ENCODE results near the gene AKAP11.

Gene AKAP11

DNA sequence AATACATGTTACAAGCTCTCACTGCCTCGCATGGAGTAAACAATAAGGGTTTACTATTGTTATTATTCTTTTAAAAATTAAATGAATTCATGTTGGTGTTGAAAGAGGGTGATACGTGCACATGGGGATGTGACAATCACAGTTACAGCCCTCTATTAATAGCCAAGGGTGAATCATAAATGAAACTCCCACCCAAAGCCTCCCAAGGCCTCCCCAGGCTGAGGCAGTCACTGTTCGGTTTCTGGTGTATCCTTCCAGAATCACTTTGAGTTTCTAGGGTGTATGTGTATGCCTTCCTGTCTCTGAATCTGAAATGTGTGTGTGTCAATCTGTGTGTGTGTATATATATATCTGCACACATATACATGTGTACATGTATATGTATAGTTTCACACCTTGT is 73.4 kb downstream of the AKAP11 start:
- no peak for DNase-seq

DNA sequence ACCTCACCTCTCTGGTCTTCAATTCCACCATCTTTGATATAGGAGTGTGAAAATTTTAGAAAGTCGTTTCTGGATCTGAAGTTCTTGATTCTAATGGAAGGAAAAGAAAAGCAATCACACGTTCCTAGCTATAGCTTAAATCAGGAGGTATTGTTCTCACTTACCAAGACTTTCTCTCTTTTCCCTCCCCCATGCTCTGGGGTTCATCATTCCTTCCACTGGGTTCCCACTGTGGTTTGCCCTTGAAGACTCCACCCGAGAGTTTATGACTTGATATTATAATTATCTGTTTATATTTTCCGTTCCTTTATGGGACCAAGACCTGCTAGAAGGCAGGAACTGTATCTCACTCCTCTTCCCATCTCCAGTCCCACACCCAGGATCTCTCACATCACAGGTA is 76.6 kb downstream of the AKAP11 start:
- DNase-seq, result no peak

DNA sequence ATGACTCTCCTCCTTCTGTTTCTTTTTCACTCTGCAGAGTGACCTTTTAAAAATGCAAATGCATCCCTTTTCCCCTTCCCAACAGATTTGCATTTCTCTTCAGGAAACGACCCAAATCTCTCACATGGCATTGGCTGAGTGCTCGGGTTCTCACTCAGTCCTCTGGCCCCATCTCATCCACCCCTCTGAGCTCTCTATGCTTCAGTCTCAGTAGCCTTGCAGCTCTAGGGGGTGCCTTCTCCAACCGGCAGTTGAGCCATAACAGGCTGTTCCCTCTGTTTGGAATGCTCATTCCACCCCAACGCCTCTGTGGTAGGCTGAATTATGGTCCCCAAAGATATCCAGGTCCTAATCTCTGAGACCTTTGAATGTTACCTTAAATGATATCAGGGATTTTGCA is 78.2 kb downstream of the AKAP11 start:
- no peak for DNase-seq

DNA sequence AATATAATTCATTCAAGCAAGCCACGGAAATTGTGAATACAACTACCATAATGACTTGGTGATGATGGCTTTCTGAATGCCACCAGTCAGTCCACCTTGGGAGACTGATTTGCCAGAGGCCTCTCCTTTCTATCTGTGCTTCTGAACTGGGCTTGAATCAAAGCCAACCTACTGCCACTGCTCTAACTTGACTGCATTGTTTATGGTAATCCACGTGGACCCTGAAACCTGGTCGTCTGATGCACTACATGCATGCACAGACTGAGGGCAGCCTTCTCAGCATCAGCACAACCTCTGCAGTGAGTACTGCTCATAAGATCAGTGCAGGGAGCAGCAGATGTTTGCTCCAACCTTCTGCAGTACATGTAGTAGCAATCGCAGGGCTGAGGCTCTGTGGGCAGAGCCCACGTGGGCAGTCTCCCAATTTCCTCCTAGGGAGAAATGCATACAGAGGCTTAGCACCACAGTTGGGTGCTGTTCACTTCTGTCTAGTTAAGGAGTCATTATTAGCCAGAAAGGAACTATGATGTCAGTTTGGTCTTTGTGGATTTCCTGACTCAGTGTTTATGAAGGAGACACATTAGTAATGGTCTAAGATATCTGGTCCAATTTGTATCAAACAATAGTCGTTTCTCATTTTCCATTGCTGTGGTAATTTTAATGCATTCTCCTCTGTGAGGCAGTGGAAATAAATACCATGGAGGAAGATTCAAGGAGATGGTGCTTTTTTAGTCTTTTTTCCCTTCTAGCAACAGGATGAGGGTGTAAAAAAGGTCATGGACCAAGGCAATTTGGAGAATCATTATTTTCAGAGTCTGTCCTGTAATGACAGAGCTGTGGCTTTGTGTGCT is 82.5 kb downstream of the AKAP11 start:
- DNase-seq, result peak; percentile 31

- DNase-seq, result peak; percentile 74
Measured at GRCh38 chr13:42355092-42355485, 83.1 kb downstream of the AKAP11 start.

DNA sequence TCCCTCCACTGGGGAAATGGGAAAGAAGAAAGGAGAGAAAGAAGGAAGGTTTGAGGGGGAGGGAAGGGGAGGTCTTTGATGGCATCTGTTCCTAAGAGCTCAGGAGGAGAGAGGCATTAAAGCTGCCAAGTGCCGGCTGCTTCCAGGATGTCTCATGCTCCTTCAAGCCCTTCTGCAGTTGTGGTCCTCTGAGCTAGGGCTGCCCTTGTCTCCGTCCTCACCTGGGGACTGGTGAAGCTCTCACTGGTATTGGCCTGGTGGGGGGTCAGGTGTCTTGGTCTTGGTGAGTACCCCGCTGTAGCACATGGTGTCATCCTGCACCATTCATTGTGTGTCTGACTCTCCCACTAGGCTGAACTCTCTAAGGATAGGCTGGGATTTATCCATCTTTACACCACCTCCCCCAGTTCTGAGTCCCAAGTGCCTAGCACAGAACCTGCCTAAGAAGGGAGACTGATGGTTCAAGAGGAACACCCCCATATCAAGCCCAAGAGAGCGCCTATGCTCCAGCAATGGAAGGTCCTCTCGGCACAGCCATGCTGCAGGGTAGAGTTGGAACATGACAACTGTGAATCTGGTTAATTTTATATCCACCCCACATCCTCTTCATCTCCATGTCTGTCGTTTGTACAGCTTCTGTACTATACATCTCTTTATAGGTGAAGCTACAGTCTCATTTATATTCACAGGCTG is 83.7 kb downstream of the AKAP11 start:
- no peak for DNase-seq

DNA sequence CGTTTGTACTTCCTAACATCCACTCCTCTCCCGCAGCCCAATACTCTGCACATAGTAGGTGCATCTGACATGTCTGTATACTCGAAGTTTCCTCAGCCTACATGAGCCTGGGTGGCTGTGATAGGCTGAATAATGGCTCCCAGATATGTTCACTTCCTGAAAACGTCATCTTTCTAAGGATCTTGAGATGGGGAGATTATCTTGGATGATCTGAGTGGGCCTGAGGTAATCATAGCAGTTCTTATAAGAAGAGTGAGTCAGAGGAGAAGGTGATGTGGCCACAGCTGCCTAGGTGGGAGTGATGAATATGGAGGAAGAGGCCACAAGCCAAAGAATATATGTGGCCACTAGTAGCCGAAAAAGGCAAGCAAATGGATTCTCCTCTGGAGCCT is 84.2 kb downstream of the AKAP11 start:
- no peak for DNase-seq

DNA sequence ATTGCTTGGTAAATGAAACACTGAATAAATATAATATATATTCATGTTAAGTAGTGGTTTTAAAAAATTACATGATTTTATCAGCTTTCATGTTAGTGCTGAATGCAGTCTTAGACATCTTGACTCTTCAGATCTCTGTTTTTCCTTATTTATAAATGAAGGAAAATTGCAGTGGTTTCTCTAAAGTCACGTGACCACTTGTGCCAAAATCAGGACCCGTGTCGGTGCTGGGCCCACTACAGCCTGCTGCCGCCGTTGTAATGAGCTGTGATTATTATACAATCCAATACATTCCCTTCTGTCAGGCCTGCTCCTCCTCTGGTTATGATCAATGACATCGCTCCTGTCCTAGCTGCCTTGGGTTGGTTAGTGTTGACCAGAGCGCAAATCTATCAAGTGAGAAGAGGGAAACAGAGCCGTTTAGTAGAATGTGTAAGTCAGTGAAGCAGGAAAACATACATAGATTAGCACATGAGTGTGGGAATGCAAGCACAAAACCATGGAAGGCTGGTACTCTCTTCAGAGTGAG is 88.2 kb downstream of the AKAP11 start:
- no peak for DNase-seq

DNA sequence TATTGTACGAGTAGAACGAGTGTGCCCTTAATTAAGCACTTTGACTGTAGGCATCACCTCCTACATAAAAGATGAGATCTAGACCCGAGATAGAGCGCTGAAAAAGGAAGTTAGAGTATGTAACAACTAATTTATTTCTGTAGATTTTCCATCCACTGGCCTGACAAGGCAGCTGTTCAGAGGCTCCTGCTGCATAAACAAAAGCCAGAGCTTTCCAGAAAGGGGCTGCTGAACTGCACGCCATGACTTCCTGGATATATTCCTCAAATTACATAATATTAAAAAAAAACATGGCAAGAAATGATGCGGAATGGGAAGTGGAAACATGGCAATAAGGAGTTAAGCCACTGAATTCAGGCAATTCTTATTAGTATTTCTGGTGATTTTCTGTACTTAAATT is 89.7 kb downstream of the AKAP11 start:
- DNase-seq, result no peak

DNA sequence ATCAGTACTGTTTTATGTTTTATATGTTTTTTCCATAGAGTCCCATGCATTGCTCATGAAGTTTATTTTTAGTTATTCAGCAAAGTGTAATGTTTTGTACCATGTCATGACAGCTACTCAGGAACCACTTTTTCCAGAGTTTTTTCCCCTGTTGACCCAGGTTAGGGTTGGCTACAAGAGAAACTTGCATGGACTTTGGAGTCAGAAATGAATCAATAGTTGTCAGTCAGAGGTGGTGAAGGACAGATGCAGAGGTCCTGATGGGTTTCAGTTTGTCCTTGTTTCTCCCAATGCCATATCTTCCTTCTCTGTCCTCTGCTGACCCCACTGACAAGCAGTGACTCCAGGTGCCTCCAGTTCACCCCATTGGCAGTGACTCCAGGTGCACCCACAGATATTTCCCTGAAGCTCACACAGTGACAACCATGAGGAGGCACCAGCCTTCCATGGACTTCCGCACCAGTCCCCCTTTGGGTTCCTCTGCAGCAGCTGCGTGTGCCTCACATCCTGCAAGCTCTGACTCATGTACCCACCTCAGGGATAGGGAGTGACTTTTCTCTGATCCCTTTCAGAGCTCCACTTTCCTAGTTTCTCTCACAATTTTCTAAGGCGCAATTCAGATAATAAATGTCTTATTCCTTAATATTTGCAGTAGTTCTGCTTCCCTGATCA is 92.1 kb downstream of the AKAP11 start:
- DNase-seq, result no peak

DNA sequence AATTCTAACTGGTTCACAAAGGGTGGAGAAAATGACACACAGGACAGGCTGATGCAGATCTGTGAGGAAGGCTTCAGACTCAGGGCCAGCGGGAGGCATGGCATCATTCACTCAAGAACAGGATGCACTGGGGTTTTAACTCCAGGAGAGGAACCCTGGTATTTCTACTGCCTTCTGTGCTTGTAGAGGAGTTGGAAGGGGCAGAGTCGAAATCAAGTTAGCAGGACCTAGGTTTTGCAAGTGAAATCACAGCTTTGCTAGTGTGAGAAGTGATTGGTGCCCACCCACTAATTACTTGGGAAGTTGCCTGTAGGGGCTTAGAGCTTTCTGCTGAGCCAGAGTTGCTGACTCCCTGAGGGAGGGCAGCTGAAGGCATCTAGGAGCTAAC is 92.7 kb downstream of the AKAP11 start:
- no peak for DNase-seq

- DNase-seq, result no peak
Measured at GRCh38 chr13:42367831-42368230, 95.9 kb downstream of the AKAP11 start.

DNA sequence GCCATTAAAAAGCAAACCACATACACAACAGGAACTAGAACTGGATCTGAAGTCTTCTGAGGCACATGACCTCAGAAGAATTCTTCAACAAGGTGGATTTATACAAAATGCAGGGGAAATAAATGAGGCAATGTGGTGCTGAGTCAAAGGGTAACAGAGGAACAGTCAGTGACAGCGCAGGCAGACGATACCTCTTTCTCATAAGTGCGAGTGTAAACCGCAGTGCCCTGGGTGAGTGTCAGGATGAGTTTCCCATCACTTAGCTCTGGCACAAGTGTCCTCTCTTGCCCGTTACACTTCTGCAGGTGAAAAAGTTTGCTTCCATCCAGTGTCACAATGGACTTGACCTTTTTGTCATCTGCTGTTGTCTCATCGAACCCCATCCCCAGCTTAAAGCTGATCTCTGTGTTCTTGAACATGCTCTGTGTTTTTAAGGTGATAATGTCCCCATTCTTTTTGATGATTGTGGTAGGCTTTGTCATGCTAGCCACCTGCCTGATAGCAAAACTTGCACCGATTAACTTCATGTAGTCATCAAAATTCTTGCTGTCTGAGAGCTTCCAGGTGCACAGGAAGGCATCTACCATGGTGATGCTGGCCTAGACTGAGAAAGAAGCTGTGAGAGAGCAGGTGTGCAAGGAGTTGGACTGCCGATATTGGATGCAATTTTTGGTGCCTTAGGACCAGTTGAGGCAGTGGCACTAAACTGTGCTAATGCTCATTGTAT is 97.3 kb downstream of the AKAP11 start:
- DNase-seq, result no peak

GRCh38 chr13:42370229-42370628 is 98.3 kb downstream of the AKAP11 start:
- no peak for DNase-seq

Data from central memory CD4-positive, alpha-beta T cell (primary cell).